ENCODE measurements around the gene CLSTN2.

Gene CLSTN2

GRCh38 chr3:140468407-140468806 lies 533.4 kb downstream of the CLSTN2 start:
- DNase-seq: no peak

DNA sequence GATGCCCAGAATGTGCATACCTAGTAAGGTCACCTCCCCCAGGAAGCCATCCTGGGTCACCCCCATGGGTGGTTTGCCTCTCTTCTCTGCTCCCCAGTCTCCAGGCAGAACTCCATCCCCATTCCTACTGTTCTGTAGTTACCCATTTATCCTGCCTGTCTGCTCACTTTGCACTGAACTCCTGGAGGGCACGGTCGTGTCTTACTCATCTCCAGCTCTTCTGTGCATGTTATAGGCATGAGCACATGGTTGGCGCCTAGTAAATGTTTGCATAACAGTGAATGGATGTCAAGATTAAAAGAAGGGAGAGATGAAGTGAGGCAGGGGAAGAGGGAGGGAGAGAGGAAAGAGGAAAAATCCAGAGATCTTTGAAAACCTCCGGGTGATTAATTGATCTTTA lies 534.5 kb downstream of the CLSTN2 start:
- DNase-seq: no peak

DNA sequence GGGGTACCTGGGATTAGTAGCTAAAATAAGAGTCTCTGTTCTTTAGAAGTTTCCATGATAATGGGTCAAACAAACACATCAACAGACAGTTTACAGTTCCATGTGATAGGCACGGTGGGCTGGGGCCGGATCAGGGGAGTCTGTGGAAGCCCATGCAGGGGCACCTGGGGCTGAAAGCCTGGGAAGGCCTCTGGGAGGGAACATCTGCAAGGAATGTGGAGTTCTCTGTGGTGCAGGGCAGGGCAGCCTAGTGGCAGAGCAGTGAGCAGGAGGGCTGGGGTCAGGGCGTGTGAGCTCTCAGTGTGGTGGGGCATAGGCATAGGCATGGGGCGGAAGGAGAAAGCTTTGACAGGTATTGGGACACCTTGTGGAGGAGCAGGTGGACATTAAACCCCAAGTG lies 535.2 kb downstream of the CLSTN2 start:
- no peak for DNase-seq

GRCh38 chr3:140470962-140471361 lies 536.0 kb downstream of the CLSTN2 start:
- no peak for DNase-seq

- DNase-seq: no peak
Measured at GRCh38 chr3:140472306-140473020, 537.5 kb downstream of the CLSTN2 start.

DNA sequence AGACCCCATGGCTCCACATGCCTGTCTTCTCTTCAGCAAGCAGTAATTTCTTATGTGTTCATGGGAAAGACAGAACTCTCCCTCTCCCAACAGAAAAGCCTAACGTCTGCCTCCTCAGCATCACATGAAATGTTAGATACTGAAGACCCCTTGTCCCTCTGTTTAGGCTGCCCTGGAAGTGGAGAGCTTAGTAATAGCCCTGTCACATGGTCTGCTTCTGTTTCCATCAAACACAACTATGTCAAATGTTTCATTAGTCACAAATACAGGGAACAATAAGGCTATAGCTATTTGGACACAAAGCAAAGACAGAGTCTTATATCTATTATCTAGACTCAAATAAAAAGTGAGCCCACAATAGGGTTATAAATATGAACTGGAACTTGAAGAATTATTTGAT lies 552.6 kb downstream of the CLSTN2 start:
- no peak for DNase-seq

DNA sequence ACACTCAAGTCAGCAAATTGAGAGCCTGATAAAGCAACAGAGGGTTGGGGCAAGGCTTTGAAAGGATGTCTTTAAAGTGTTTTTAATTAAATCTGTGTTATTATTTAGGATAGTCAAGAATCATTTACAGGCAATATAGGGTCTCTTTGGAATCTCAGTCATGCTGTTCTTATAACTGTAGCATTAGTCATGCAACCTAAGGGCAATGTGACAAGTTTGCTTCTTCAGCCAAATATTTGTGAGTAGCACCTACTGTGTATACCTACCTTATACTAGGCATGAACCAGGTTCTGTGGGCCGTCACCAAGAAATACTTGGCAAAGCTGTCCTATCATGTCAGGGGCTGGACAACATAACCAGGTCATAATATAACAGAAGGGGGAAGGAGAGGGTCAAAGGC lies 558.3 kb downstream of the CLSTN2 start:
- DNase-seq: no peak

DNA sequence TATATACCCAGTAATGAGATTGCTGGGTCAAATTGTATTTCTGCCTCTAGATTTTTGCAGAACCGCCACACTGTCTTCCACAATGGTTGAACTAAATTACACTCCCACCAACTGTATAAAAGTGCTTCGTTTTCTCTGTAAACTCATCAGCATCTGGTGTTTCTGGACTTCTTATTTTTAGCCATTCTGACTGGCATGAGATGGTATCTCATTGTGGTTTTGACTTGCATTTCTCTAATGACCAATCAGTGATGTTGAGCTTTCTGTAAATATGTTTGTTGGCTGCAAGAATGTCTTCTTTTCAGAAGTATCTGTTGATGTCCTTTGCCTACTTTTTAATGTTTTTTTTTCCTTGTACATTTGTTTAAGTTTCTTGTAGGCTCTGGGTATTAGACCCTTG lies 560.0 kb downstream of the CLSTN2 start:
- no peak for DNase-seq

- DNase-seq: no peak
Measured at GRCh38 chr3:140497331-140497730, 562.3 kb downstream of the CLSTN2 start.

DNA sequence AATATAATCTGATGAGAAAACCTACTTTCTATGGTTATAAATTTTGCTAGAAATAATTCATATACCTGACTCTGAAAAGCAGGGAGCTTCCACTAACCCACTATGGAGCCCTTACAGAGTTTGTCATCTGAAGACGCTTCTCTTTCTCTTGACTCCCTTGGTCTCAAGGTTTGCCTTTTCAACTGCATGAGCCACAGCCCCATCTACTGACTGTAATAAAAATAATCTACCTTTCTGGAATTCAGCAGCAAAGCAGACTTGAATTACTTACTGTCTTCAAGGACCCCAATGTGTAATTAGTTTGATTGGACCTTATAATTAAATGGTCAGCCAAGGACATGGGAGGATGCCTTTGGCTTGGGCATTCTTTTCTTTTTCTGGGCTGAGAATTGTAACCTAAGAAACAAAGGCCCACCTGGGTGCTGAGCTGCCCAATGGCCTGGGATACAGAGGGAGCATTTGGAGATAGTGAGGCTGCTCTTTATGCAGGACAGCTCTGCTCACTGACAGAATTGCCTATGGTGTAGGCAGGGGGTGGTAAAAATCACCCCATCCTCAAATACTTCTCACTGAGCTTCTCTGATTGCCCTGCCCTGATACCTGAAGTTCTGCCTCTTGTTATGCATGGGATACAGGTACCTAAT lies 564.3 kb downstream of the CLSTN2 start:
- peak; percentile 6 for DNase-seq

GRCh38 chr3:140500473-140500872 lies 565.5 kb downstream of the CLSTN2 start:
- DNase-seq: no peak

DNA sequence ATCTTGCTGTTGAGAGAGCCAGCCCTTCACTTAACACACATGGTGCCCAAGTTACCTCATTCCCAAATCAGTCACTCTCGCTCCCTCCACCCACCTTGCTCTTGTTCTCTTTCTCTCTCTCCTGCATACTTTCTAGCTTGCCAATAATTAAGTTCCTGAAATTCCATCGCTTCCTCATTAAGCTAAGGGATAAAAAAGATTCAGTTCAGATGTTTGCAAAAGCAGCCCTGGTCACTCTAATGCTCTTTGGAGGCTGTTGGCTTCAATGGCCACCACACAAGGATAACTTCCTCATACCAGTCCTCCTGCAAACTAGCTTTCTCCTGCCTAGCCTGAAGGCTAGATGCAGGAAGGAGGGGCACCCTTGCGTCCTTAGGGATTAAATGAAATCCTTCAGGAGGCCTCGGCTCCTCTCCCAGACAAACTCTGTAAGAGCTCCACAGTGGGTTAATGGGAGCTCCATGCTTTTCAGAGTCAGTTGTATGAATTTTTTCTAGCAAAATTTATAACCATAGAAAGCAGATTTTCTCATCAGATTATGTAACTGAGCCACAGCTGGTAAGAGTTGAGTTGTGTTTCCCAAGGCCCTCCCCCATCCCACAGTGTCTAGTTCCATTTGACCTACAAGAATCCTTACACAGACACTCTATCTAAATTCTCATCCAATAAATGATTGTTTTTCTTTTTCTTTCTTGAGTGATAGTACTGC lies 566.2 kb downstream of the CLSTN2 start:
- DNase-seq: no peak

DNA sequence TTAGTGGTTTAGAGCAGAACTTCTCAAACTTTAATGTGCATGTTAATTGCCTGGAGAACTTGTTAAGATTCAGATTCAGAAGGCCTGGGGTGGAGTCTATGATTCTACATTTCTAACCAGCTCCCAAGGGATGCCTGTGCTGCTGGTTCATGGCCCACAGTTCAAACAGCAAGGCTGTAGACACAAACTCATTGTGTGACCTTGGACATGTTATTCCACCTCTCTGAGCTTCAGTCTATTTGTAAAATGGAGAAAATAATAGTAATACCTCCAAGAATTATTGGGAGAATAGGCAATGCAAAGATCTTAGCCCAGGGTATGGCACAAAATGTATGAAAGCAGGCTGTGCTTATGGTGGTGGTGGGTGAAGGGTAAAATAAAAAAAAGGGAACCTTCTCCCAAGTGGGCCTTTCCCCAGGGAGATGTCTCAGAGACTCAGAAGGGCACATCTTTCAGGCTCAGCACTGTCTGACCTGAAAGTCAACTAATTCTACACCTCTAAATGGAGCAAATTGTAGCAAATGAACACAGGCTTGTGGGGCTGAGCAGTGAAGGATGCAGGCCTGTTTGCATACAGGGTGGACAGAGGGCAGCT lies 566.9 kb downstream of the CLSTN2 start:
- no peak for DNase-seq

DNA sequence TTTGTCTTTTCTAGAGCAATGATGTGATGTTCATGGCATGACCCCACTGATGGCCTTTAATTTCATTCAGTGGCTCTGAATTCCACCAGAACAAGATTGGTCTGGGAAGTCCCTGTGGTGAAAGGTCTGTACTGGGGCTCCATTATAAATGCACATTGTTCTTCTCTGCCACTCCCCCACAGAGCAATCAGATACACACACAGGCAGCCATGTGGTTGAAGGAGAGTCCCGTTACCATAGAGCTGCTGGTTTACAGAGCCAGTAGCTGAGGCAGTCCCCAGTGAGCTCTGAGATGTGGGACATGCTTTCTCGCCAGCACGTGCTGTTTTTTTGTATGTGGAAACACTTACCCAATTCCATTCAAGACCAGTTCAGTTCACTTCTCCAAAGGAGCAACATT lies 570.2 kb downstream of the CLSTN2 start:
- no peak for DNase-seq

DNA sequence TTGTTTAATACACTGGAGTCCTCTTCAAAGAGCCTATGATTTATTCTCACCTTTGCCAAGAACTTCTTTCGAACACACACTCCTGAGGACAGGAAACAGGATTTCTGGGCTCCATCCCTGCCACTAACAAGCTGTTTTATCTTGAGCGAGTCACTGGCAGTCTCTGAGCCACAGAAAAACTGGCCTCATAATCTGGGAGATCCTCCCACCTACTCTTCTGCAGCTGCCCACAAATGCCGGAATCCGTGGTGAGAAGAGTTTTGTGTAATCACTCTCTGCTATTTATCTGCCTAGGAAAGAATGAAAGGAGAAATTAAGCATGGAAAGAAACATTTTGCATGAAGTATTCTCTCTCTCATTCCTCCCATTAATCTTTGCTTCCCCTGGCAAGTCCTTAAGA lies 570.9 kb downstream of the CLSTN2 start:
- DNase-seq: no peak

- no peak for DNase-seq
Measured at GRCh38 chr3:140508550-140508949, 573.6 kb downstream of the CLSTN2 start.

DNA sequence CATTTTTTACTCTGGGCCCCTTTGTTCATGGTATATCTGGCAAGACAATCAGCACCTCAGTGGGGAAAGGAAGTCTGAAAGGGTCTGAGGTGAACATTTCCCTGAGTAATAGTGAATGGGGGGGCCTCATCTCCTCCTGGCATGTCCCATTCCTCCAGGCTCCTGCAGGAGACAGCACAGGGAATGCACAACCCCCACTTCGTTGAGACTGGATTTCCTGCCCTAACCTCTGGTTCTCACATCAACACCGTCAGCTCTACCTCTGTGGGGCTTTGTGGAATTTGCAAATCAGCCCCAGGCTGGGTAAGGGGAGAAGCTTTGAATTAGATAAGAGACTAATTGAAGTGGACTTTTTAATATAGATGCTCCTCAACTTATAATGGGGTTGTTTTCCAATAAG lies 574.5 kb downstream of the CLSTN2 start:
- no peak for DNase-seq

DNA sequence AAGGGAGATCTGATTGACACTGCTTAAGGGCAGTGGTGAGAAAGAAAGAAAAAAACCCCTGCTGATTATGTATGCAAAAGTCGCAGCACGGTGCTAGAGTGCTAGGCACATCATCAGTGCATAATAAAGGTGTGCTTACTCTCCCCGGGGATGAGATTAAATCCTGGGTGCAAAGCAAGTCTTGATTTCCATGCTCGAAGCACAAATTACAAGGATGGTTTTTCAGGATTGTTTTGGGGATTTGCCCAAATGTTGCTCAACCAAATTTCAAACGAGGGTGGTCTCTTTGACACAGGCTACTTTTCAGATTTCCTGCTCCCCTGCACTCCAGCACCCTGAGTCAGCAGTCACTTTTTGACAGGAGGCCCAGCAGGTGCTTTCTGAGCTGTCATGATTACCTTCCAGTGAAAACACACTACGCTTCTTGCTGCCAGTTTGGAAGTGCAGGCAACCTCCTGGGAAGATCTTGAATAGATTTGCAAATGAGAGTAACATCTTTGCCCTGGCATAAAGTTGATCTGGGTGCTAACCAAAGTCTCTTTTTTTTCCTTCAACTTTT lies 575.4 kb downstream of the CLSTN2 start:
- no peak for DNase-seq

- no peak for DNase-seq
Measured at GRCh38 chr3:140521751-140522445, 586.9 kb downstream of the CLSTN2 start.

DNA sequence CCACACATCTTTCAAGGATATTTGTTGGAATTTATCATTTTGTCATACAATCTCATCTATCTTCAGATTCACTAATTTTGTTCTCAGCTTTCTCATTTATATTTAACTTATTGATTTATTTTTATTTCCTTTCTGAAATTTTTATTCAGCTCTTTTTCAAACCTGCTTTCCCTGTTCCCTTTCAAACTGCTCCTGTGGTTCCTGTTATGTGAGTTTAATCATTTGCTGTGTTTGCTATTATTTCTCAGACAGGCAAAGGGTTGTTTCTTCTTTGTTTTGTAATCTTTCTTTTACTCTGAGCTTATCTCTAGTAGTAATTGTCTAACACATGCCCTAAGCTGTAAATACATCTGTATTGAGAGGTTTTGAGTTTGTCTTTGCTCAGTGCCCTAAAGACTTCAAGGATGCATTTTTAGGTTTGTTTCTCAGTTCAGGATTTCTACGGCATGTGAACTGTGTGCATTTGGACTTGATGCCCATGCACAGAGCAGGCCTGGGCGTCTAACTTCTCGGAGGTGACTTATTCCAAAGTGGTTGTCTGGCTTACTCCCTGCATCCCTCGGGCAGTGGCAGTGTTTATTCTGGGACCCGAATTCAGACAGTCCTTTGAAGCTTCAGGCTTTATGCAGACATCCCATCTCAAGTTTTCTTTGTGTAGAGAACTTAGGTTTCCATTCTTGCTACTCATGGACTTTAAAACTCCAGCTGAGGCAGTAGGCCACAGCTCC lies 587.8 kb downstream of the CLSTN2 start:
- no peak for DNase-seq

DNA sequence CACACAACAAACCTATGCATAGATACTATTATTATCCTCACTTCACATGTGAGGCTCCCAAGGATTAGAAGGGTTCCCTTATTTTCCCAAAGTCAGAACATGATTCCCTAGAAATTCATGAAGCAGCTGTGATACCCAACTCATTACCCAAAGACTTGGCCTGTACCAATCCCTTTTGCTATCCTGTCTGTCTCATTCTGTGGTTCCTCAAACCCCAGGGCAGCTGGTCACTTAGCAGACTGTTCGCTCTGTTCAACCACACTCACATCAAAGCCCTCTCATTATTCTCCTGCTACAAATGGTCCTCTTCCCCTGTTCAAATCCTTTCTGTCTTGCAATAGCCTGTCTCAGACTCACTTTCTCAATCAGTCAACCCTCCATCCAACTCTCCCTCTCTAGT lies 588.6 kb downstream of the CLSTN2 start:
- DNase-seq: no peak

- DNase-seq: no peak
Measured at GRCh38 chr3:140527156-140527555, 592.2 kb downstream of the CLSTN2 start.
